ENCODE measurements around the gene RASSF5. TPM values are rescaled to one million over a fixed set of nuclear protein-coding genes. Genes with fewer than 3 reads are reported as not detected.

Gene RASSF5
- polyA plus RNA-seq, 2 of the 4 experiments (the other 2 are of a cell fraction) = 2.0 to 2.2 TPM

DNA sequence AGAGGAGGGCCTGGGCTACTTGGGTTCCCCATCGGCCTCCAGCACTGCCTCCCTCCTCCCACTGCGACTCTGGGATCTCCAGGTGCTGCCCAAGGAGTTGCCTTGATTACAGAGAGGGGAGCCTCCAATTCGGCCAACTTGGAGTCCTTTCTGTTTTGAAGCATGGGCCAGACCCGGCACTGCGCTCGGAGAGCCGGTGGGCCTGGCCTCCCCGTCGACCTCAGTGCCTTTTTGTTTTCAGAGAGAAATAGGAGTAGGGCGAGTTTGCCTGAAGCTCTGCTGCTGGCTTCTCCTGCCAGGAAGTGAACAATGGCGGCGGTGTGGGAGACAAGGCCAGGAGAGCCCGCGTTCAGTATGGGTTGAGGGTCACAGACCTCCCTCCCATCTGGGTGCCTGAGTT, 80.6 kb downstream of the RASSF5 start:
- ATAC-seq (no peak), FAIRE-seq (no peak), DNase-seq (ENCODE audit: low read depth in 1 of 2, low spot score in 1 of 2) (no peak)
- Histone ChIP-seq H3K4me3 (no peak overlapping the region), H3K4me1 (no peaks in the 10 kb centered on the region), H3K27ac (no peak overlapping the region), H3K4me2 (no peak overlapping the region), H3K9me3 (no peaks in the 10 kb centered on the region)
- ChIA-PET POLR2A (no interaction called here), CTCF (interaction anchor here (0.7 to 16.8 kb wide), 9 partner anchors 20 to 394 kb away, joined by 3 to 219 read pairs (median 5); no protein-coding TSS in a partner anchor)
- WGBS (ENCODE audit: missing lambda C conversion rate) = 95% methylated on average over 13 of the region's 14 CpGs
- TF ChIP-seq JUNB (IDR thresholded peaks at IDR 0.05) (no peak), ZNF302 (CRISPR knock-in tag; IDR thresholded peaks at IDR 0.05) (no peak), FOSL2 (IDR thresholded peaks at IDR 0.05) (no peak), FOSL2 (CRISPR knock-in tag; IDR thresholded peaks at IDR 0.05) (no peak), USF2 (IDR thresholded peaks at IDR 0.05) (no peak), CHD2 (IDR thresholded peaks at IDR 0.05; ENCODE audit: low read length, partially characterized antibody) (no peak), EP300 (IDR thresholded peaks at IDR 0.05) (no peak), RARB (CRISPR knock-in tag; IDR thresholded peaks at IDR 0.05) (no peak), HOXA7 (CRISPR knock-in tag; IDR thresholded peaks at IDR 0.05) (no peak), POLR2AphosphoS2 (conservative IDR thresholded peaks at IDR 0.05; ENCODE audit: low read length) (no peak), BHLHE40 (IDR thresholded peaks at IDR 0.05; ENCODE audit: low read depth, low read length) (no peak), NPAS2 (CRISPR knock-in tag; IDR thresholded peaks at IDR 0.05; ENCODE audit: borderline replicate concordance) (no peak), TFCP2L1 (CRISPR knock-in tag; IDR thresholded peaks at IDR 0.05) (no peak), RAD21 (conservative IDR thresholded peaks at IDR 0.05 in 1 of 2, IDR thresholded peaks at IDR 0.05 in 1 of 2) (no peak), GATA3 (IDR thresholded peaks at IDR 0.05; ENCODE audit: borderline replicate concordance) (no peak)
- TF ChIP-seq, protein P1, sequence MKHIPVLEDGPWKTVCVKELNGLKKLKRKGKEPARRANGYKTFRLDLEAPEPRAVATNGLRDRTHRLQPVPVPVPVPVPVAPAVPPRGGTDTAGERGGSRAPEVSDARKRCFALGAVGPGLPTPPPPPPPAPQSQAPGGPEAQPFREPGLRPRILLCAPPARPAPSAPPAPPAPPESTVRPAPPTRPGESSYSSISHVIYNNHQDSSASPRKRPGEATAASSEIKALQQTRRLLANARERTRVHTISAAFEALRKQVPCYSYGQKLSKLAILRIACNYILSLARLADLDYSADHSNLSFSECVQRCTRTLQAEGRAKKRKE (CRISPR knock-in tag; IDR thresholded peaks at IDR 0.05; ENCODE audit: low read depth) = no peak

DNA sequence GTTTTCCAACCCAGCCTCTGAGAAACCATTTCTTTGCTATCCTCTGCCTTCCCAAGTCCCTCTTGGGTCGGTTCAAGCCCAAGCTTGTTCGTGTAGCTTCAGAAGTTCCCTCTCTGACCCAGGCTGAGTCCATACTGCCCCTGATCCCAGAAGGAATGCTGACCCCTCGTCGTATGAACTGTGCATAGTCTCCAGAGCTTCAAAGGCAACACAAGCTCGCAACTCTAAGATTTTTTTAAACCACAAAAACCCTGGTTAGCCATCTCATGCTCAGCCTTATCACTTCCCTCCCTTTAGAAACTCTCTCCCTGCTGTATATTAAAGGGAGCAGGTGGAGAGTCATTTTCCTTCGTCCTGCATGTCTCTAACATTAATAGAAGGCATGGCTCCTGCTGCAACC, 81.2 kb downstream of the RASSF5 start:
- CTCF ChIA-PET = interaction anchor here (0.7 to 10.1 kb wide), 7 partner anchors 19 to 126 kb away, joined by 3 to 188 read pairs (median 4); no protein-coding TSS in a partner anchor
- H3K4me3 ChIP-seq = no peak overlapping the region
- ATAC-seq (no peak), DNase-seq (ENCODE audit: low read depth in 1 of 2, low spot score in 1 of 2) (no peak), FAIRE-seq (no peak)
- no peak for TF ChIP-seq CTCF (IDR thresholded peaks at IDR 0.05)
- no peak for TF ChIP-seq JUNB (IDR thresholded peaks at IDR 0.05)
- TF ChIP-seq BHLHE40 (IDR thresholded peaks at IDR 0.05; ENCODE audit: low read depth, low read length) = no peak
- TF ChIP-seq USF2 (IDR thresholded peaks at IDR 0.05) = no peak
- TF ChIP-seq TFCP2L1 (CRISPR knock-in tag; IDR thresholded peaks at IDR 0.05) = no peak
- TF ChIP-seq ZFP36 (IDR thresholded peaks at IDR 0.05; ENCODE audit: borderline replicate concordance, partially characterized antibody) = no peak
- TF ChIP-seq FOSB (CRISPR knock-in tag; IDR thresholded peaks at IDR 0.05) = no peak
- TF ChIP-seq, protein P2, sequence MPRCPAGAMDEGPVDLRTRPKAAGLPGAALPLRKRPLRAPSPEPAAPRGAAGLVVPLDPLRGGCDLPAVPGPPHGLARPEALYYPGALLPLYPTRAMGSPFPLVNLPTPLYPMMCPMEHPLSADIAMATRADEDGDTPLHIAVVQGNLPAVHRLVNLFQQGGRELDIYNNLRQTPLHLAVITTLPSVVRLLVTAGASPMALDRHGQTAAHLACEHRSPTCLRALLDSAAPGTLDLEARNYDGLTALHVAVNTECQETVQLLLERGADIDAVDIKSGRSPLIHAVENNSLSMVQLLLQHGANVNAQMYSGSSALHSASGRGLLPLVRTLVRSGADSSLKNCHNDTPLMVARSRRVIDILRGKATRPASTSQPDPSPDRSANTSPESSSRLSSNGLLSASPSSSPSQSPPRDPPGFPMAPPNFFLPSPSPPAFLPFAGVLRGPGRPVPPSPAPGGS (IDR thresholded peaks at IDR 0.05) = no peak
- no peaks in the 10 kb centered on the region for H3K4me1 ChIP-seq
- H3K4me2 ChIP-seq = no peak overlapping the region
- POLR2A ChIA-PET = no interaction called here
- H3K27ac ChIP-seq = no peak overlapping the region
- WGBS (ENCODE audit: missing lambda C conversion rate) = 87% methylated on average over 6 of the region's 6 CpGs
- no peaks in the 10 kb centered on the region for H3K9me3 ChIP-seq
